Activated CD4-positive, alpha-beta T cell treated with anti-CD3 and anti-CD28 coated beads, Interleukin-2, amount 10 ng/mL, durations not matched to agents 24 days and 14 days (primary cell): Measurements from ENCODE around the gene TAGAP. TPM values are rescaled to one million over a fixed set of nuclear protein-coding genes. Genes with fewer than 3 reads are reported as not detected.

Source experiments
- DNase-seq: peaks from one replicate; pipeline ENCODE4 v3.0.0; 2022
- H3K27ac Mint-ChIP-seq: one replicate; pipeline ENCODE4 v1.8.0; 2022; ENCODE audit warnings: mild to moderate bottlenecking, mixed read lengths
- H3K27me3 Mint-ChIP-seq: one replicate; pipeline ENCODE4 v1.8.0; 2022; ENCODE audit warnings: mixed read lengths
- H3K36me3 Mint-ChIP-seq: one replicate; pipeline ENCODE4 v1.8.0; 2022; ENCODE audit warnings: low read depth, mild to moderate bottlenecking, mixed read lengths
- H3K4me1 Mint-ChIP-seq: one replicate; pipeline ENCODE4 v1.8.0; 2021; ENCODE audit warnings: mixed read lengths
- H3K4me3 Mint-ChIP-seq: one replicate; pipeline ENCODE4 v1.8.0; 2022; ENCODE audit warnings: mild to moderate bottlenecking, moderate library complexity, mixed read lengths
- H3K9me3 Mint-ChIP-seq: one replicate; pipeline ENCODE4 v1.8.0; 2021; ENCODE audit warnings: mixed read lengths
- intact Hi-C: fragments of 100-400 bp; cut with micrococcal nuclease; formaldehyde crosslinking; loops from one replicate; pipeline ENCODE4 v1.15.1; 2023
- total RNA-seq: library from RNA; stranded (reverse); gene quantifications from 2 replicates; pipeline ENCODE4 v1.2.3, GENCODE V29; 2022

TAGAP gene
- total RNA-seq, 1 donor from 2014 or later, result 183 TPM

GRCh38 chr6:159080217-159080976 lies 35.6 kb upstream of the TAGAP start:
- Mint-ChIP-seq H3K27ac (peak overlapping the region; percentile 72), H3K9me3 (peaks cover 6% of the 10 kb centered on the region), H3K4me3 (no peak overlapping the region), H3K36me3 (no peaks in the 10 kb centered on the region), H3K4me1 (peaks cover 29% of the 10 kb centered on the region), H3K27me3 (no peaks in the 10 kb centered on the region)
- intact Hi-C loops, result no loop called here
- no peak for DNase-seq

GRCh38 chr6:159079367-159079766 lies 34.6 kb upstream of the TAGAP start:
- intact Hi-C loops, result no loop called here
- H3K27ac Mint-ChIP-seq, result no peak overlapping the region
- H3K36me3 Mint-ChIP-seq, result no peaks in the 10 kb centered on the region
- peaks cover 31% of the 10 kb centered on the region for H3K4me1 Mint-ChIP-seq
- H3K4me3 Mint-ChIP-seq, result no peak overlapping the region
- peaks cover 6% of the 10 kb centered on the region for H3K9me3 Mint-ChIP-seq
- H3K27me3 Mint-ChIP-seq, result no peaks in the 10 kb centered on the region
- no peak for DNase-seq

- Mint-ChIP-seq H3K36me3 (no peaks in the 10 kb centered on the region), H3K27me3 (no peaks in the 10 kb centered on the region), H3K4me3 (peak overlapping the region; percentile 20), H3K9me3 (peaks cover 6% of the 10 kb centered on the region), H3K4me1 (peaks cover 31% of the 10 kb centered on the region), H3K27ac (peak overlapping the region; percentile 79)
- intact Hi-C loops, result loop anchor here (1.0 kb wide), 1 partner anchor 13 kb away; no protein-coding TSS in a partner anchor
- DNase-seq, result no peak
These were observed 32.3 kb upstream of the TAGAP start for GRCh38 chr6:159077123-159077522.

GRCh38 chr6:159075506-159076228 lies 30.9 kb upstream of the TAGAP start:
- DNase-seq, result no peak
- peaks cover 6% of the 10 kb centered on the region for H3K9me3 Mint-ChIP-seq
- no peaks in the 10 kb centered on the region for H3K36me3 Mint-ChIP-seq
- no peak overlapping the region for H3K4me3 Mint-ChIP-seq
- intact Hi-C loops, result no loop called here
- H3K27me3 Mint-ChIP-seq, result no peaks in the 10 kb centered on the region
- peak overlapping the region; percentile 25 for H3K27ac Mint-ChIP-seq
- H3K4me1 Mint-ChIP-seq, result peaks cover 38% of the 10 kb centered on the region

- peak overlapping the region; percentile 25 for H3K27ac Mint-ChIP-seq
- peaks cover 33% of the 10 kb centered on the region for H3K4me1 Mint-ChIP-seq
- no peaks in the 10 kb centered on the region for H3K36me3 Mint-ChIP-seq
- intact Hi-C loops, result no loop called here
- H3K4me3 Mint-ChIP-seq, result no peak overlapping the region
- no peak for DNase-seq
- H3K9me3 Mint-ChIP-seq, result peaks cover 6% of the 10 kb centered on the region
- H3K27me3 Mint-ChIP-seq, result no peaks in the 10 kb centered on the region
These were observed 30.1 kb upstream of the TAGAP start for GRCh38 chr6:159074876-159075275.

- intact Hi-C loops, result no loop called here
- peaks cover 3% of the 10 kb centered on the region for H3K27me3 Mint-ChIP-seq
- DNase-seq, result no peak
- H3K4me3 Mint-ChIP-seq, result no peak overlapping the region
- H3K4me1 Mint-ChIP-seq, result peaks cover 30% of the 10 kb centered on the region
- peaks cover 6% of the 10 kb centered on the region for H3K9me3 Mint-ChIP-seq
- no peak overlapping the region for H3K27ac Mint-ChIP-seq
- no peaks in the 10 kb centered on the region for H3K36me3 Mint-ChIP-seq
These were observed 29.4 kb upstream of the TAGAP start for GRCh38 chr6:159074120-159074684.

- intact Hi-C loops, result loop anchor here (1.0 to 2.0 kb wide), 2 partner anchors 9 to 13 kb away; no protein-coding TSS in a partner anchor
- Mint-ChIP-seq H3K36me3 (no peaks in the 10 kb centered on the region), H3K27me3 (peaks cover 3% of the 10 kb centered on the region), H3K27ac (peak overlapping the region; percentile 25), H3K4me3 (no peak overlapping the region), H3K4me1 (peaks cover 26% of the 10 kb centered on the region), H3K9me3 (peaks cover 8% of the 10 kb centered on the region)
- no peak for DNase-seq
These were observed 27.3 kb upstream of the TAGAP start for GRCh38 chr6:159071843-159072769.

- Mint-ChIP-seq H3K9me3 (peaks cover 8% of the 10 kb centered on the region), H3K4me1 (peaks cover 35% of the 10 kb centered on the region), H3K4me3 (no peak overlapping the region), H3K36me3 (no peaks in the 10 kb centered on the region), H3K27me3 (peaks cover 3% of the 10 kb centered on the region), H3K27ac (no peak overlapping the region)
- intact Hi-C loops, result no loop called here
- DNase-seq, result no peak
These were observed 24.2 kb upstream of the TAGAP start for GRCh38 chr6:159068904-159069578.

GRCh38 chr6:159067334-159067733 lies 22.5 kb upstream of the TAGAP start:
- Mint-ChIP-seq H3K36me3 (no peaks in the 10 kb centered on the region), H3K27me3 (peaks cover 3% of the 10 kb centered on the region), H3K27ac (peak overlapping the region; percentile 20), H3K4me1 (peaks cover 50% of the 10 kb centered on the region), H3K4me3 (no peak overlapping the region), H3K9me3 (peaks cover 8% of the 10 kb centered on the region)
- intact Hi-C loops, result no loop called here
- DNase-seq, result no peak

- no peak for DNase-seq
- Mint-ChIP-seq H3K9me3 (peaks cover 12% of the 10 kb centered on the region), H3K27me3 (peaks cover 3% of the 10 kb centered on the region), H3K36me3 (no peaks in the 10 kb centered on the region), H3K4me3 (no peak overlapping the region), H3K4me1 (peaks cover 54% of the 10 kb centered on the region), H3K27ac (no peak overlapping the region)
- intact Hi-C loops, result no loop called here
These were observed 21.7 kb upstream of the TAGAP start for GRCh38 chr6:159066483-159066882.

GRCh38 chr6:159065759-159066329 lies 21.1 kb upstream of the TAGAP start:
- H3K4me3 Mint-ChIP-seq, result no peak overlapping the region
- no peak for DNase-seq
- peak overlapping the region; percentile 62 for H3K27ac Mint-ChIP-seq

GRCh38 chr6:159065091-159065490 lies 20.3 kb upstream of the TAGAP start:
- H3K27ac Mint-ChIP-seq, result peak overlapping the region; percentile 94
- no peak overlapping the region for H3K4me3 Mint-ChIP-seq
- no peaks in the 10 kb centered on the region for H3K36me3 Mint-ChIP-seq
- no peak for DNase-seq
- H3K4me1 Mint-ChIP-seq, result peaks cover 64% of the 10 kb centered on the region
- peaks cover 12% of the 10 kb centered on the region for H3K9me3 Mint-ChIP-seq
- intact Hi-C loops, result no loop called here
- H3K27me3 Mint-ChIP-seq, result peaks cover 3% of the 10 kb centered on the region

More at GRCh38 chr6:159065759-159066329, 21.1 kb upstream of the TAGAP start:
- peaks cover 58% of the 10 kb centered on the region for H3K4me1 Mint-ChIP-seq
- intact Hi-C loops, result no loop called here
- H3K9me3 Mint-ChIP-seq, result peaks cover 12% of the 10 kb centered on the region
- H3K27me3 Mint-ChIP-seq, result peaks cover 3% of the 10 kb centered on the region
- H3K36me3 Mint-ChIP-seq, result no peaks in the 10 kb centered on the region
